ENCODE results near the gene VCAN. TPM values are rescaled to one million over a fixed set of nuclear protein-coding genes. Genes with fewer than 3 reads are reported as not detected.

VCAN gene
- total and polyA plus RNA-seq, 2 experiments from 2014 or later: 133 to 404 TPM

GRCh38 chr5:83523929-83524328 is 52.4 kb downstream of the VCAN start (continued):
- TF ChIP-seq ZNF462 (CRISPR knock-in tag; IDR thresholded peaks at IDR 0.05) (no peak), REST (IDR thresholded peaks at IDR 0.05; ENCODE audit: unreplicated experiment) (no peak), ZNF331 (CRISPR knock-in tag; IDR thresholded peaks at IDR 0.05; ENCODE audit: low read depth) (no peak)

- DNase-seq (ENCODE audit: low spot score) (no peak), ATAC-seq (no peak)
- no peak overlapping the region for H3K27ac Mint-ChIP-seq
- H3K27me3 Mint-ChIP-seq (ENCODE audit: insufficient read depth, low read depth, poor library complexity): no peaks in the 10 kb centered on the region
- peaks cover 3% of the 10 kb centered on the region; the same call in 1 of the 2 replicates for H4K20me1 ChIP-seq (replicated peaks; ENCODE audit: insufficient read depth)
- no peaks in the 10 kb centered on the region for H3K4me1 ChIP-seq (ENCODE audit: insufficient read depth)
- peaks cover 18% of the 10 kb centered on the region; the same call in 1 of the 2 replicates for H3K36me3 ChIP-seq (ENCODE audit: insufficient read depth)
- no peak overlapping the region for H3K27ac ChIP-seq (ENCODE audit: low read depth)
- peaks cover 8% of the 10 kb centered on the region; the same call in 1 of the 2 replicates for H3K9me2 ChIP-seq (ENCODE audit: insufficient read depth)
- no peak overlapping the region for H3K4me3 ChIP-seq
- TF ChIP-seq JUNB (IDR thresholded peaks at IDR 0.05; ENCODE audit: unreplicated experiment) (no peak), STAT1 (IDR thresholded peaks at IDR 0.05; ENCODE audit: unreplicated experiment) (no peak), ZNF114 (CRISPR knock-in tag; IDR thresholded peaks at IDR 0.05) (no peak), REST (IDR thresholded peaks at IDR 0.05; ENCODE audit: unreplicated experiment) (no peak), POLR2AphosphoS5 (IDR thresholded peaks at IDR 0.05; ENCODE audit: low read depth) (no peak)
- peaks cover 5% of the 10 kb centered on the region; the same call in 2 of the 3 replicates for H3K4me1 Mint-ChIP-seq
- peaks cover 39% of the 10 kb centered on the region for H3K36me3 Mint-ChIP-seq (ENCODE audit: low read depth)
- H3K27me3 ChIP-seq (ENCODE audit: insufficient read depth): no peaks in the 10 kb centered on the region
- H3F3A ChIP-seq (replicated peaks; ENCODE audit: low read depth): no peaks in the 10 kb centered on the region
- no peak overlapping the region for H3K4me3 Mint-ChIP-seq
- no peak overlapping the region for H2AFZ ChIP-seq
- H3K9me3 Mint-ChIP-seq: no peaks in the 10 kb centered on the region
- H3K4me2 ChIP-seq: no peak overlapping the region
- 0 out of 2 replicates have a peak, but pooled peaks cover 4% of the 10 kb centered on the region for H3K79me2 ChIP-seq (replicated peaks; ENCODE audit: insufficient read depth)
Measured at GRCh38 chr5:83524345-83524744, 52.8 kb downstream of the VCAN start.

Measured in GM23338 (cell line).